IMR-90 (cell line): ENCODE measurements around the gene LRP11.

Experiments used
- CEBPB ChIP-seq: IDR thresholded peaks from 2 replicates; pipeline ENCODE4 v1.6.1; 2012; ENCODE audit warnings: low read depth, low read length, improper control_type of control experiment
- CTCF ChIP-seq: conservative IDR thresholded peaks from 2 replicates; pipeline ENCODE4 v1.5.1; 2012; ENCODE audit warnings: mild to moderate bottlenecking, low read depth, low read length, improper control_type of control experiment
- FOS ChIP-seq: fragments of 150-350 bp; IDR thresholded peaks from 2 replicates; pipeline ENCODE4 v1.6.1; 2016; ENCODE audit warnings: low read depth, low read length
- MAFK ChIP-seq: IDR thresholded peaks from 2 replicates; pipeline ENCODE4 v1.6.1; 2012; ENCODE audit warnings: low read depth, low read length, improper control_type of control experiment
- MAZ ChIP-seq: IDR thresholded peaks from 2 replicates; pipeline ENCODE4 v1.6.1; 2012; ENCODE audit warnings: low read depth, mild to moderate bottlenecking, low read length, improper control_type of control experiment, moderate library complexity, borderline replicate concordance
- NFE2L2 ChIP-seq: fragments of 150-350 bp; IDR thresholded peaks from 2 replicates; pipeline ENCODE4 v1.6.1; 2016; ENCODE audit warnings: low read depth, mild to moderate bottlenecking, low read length
- POLR2A ChIP-seq: IDR thresholded peaks from 2 replicates; pipeline ENCODE4 v1.6.1; 2012; ENCODE audit warnings: mild to moderate bottlenecking, low read depth, low read length
- RAD21 ChIP-seq: IDR thresholded peaks from 2 replicates; pipeline ENCODE4 v1.6.1; 2012; ENCODE audit warnings: low read length, improper control_type of control experiment
- RCOR1 ChIP-seq: IDR thresholded peaks from 2 replicates; pipeline ENCODE4 v1.6.1; 2012; ENCODE audit warnings: mild to moderate bottlenecking, low read length, improper control_type of control experiment; ENCODE audit not compliant: insufficient replicate concordance
- SMC3 ChIP-seq: fragments of 150-350 bp; IDR thresholded peaks from 2 replicates; pipeline ENCODE4 v1.6.1; 2016; ENCODE audit warnings: low read depth, mild to moderate bottlenecking, antibody characterized with exemption, low read length, moderate library complexity
- TF ChIP-seq, protein P1 (sequence below): fragments of 150-350 bp; IDR thresholded peaks from 2 replicates; pipeline ENCODE4 v1.6.1; 2017; ENCODE audit warnings: mild to moderate bottlenecking, antibody characterized with exemption, low read length, low read depth

GRCh38 chr6:149897855-149898744, 33.9 kb upstream of the LRP11 start, which contains the start of gene RAET1E:
- TF ChIP-seq RAD21 (no peak), CTCF (0 out of 2 replicates have a peak, but pooled peaks have one; percentile 11), FOS (no peak), POLR2A (no peak), NFE2L2 (no peak), MAZ (no peak), SMC3 (no peak), RCOR1 (no peak), CEBPB (no peak), MAFK (no peak)
- TF ChIP-seq, protein P1, sequence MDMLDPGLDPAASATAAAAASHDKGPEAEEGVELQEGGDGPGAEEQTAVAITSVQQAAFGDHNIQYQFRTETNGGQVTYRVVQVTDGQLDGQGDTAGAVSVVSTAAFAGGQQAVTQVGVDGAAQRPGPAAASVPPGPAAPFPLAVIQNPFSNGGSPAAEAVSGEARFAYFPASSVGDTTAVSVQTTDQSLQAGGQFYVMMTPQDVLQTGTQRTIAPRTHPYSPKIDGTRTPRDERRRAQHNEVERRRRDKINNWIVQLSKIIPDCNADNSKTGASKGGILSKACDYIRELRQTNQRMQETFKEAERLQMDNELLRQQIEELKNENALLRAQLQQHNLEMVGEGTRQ, result no peak
